ENCODE results near the gene PPP1R3E. TPM values are rescaled to one million over a fixed set of nuclear protein-coding genes. Genes with fewer than 3 reads are reported as not detected.

The PPP1R3E gene
- total and polyA plus RNA-seq, 9 donors, result 6.8 to 26.4 (median 19.2) TPM

- TF ChIP-seq POLR2A (IDR thresholded peaks at IDR 0.05) (no peak), EP300 (IDR thresholded peaks at IDR 0.05) (no peak), CTCF (IDR thresholded peaks at IDR 0.05) (no peak)
- no peaks in the 10 kb centered on the region for H3K4me1 ChIP-seq (ENCODE audit: insufficient read depth)
- intact Hi-C loops (cut with DNase I), result no loop called here
- H3K27me3 ChIP-seq, result no peaks in the 10 kb centered on the region
- H3K27ac ChIP-seq, result no peak overlapping the region
- no peaks in the 10 kb centered on the region for H3K36me3 ChIP-seq
- 45 to 62% (median 58%) methylated on average over 3 of the region's 3 CpGs for WGBS, 3 donors
- H3K4me3 ChIP-seq, result no peak overlapping the region
- no peaks in the 10 kb centered on the region for H3K9me3 ChIP-seq
- DNase-seq, result no peak
Observed at GRCh38 chr14:23252006-23252405, 50.7 kb downstream of the PPP1R3E start.

DNA sequence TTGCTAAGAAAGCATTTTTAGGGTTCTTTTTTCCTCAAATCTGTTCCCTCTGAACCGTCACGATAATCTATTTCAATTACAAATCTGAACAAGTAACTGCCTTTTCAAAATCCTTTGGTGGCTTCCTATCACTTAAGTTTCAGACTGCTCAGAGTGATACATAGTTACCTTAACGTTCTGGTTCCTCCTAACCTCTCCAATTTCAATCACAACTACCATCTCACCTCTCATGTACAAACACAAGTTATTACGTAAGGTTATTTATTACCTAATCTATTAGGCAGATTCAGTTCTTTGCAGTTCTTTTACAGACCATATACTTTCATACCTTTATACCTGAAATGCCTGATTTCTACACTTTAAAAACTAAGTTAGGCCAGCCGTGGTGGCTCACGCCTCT, 52.8 kb downstream of the PPP1R3E start:
- Histone ChIP-seq H3K4me1 (ENCODE audit: insufficient read depth) (no peaks in the 10 kb centered on the region), H3K36me3 (no peaks in the 10 kb centered on the region), H3K9me3 (no peaks in the 10 kb centered on the region), H3K27me3 (no peaks in the 10 kb centered on the region), H3K4me3 (no peak overlapping the region), H3K27ac (no peak overlapping the region)
- no peak for DNase-seq
- WGBS, 3 donors, result 77 to 88% (median 84%) methylated on average over 6 of the region's 6 CpGs
- no peak for TF ChIP-seq EP300 (IDR thresholded peaks at IDR 0.05)
- no peak for TF ChIP-seq CTCF (IDR thresholded peaks at IDR 0.05)
- no peak for TF ChIP-seq POLR2A (IDR thresholded peaks at IDR 0.05)
- intact Hi-C loops (cut with DNase I), result no loop called here

GRCh38 chr14:23248601-23249000, 54.1 kb downstream of the PPP1R3E start:
- Histone ChIP-seq H3K36me3 (no peaks in the 10 kb centered on the region), H3K4me1 (ENCODE audit: insufficient read depth) (no peaks in the 10 kb centered on the region), H3K27me3 (no peaks in the 10 kb centered on the region), H3K9me3 (no peaks in the 10 kb centered on the region), H3K27ac (no peak overlapping the region), H3K4me3 (no peak overlapping the region)
- intact Hi-C loops (cut with DNase I), result no loop called here
- no peak for TF ChIP-seq CTCF (IDR thresholded peaks at IDR 0.05)
- no peak for TF ChIP-seq EP300 (IDR thresholded peaks at IDR 0.05)
- TF ChIP-seq POLR2A (IDR thresholded peaks at IDR 0.05), result no peak
- DNase-seq, result no peak
- 87 to 91% (median 89%) methylated on average over 7 of the region's 7 CpGs for WGBS, 3 donors

Small RNA genes within 50 kb of the gene (small RNA-seq; reads per million reads assigned to genes)
- gene RNU6-1046P, result not detected

Other genes with a start within 250 kb of the PPP1R3E start
- gene CDH24, start 245.3 kb downstream of the PPP1R3E start, total RNA-seq, result 1 to 10 TPM; 1.0 to 6.6 (median 2.3) TPM
- gene CDH24, start 245.3 kb downstream of the PPP1R3E start, polyA plus RNA-seq, result 1 to 10 TPM; 2.1 to 5.5 TPM
- 100 to 1,000 TPM in 5 of 7 donors, 10 to 100 TPM in 2; 83.3 to 162 (median 135) TPM for gene ACIN1, start 207.7 kb downstream of the PPP1R3E start, total RNA-seq
- 100 to 1,000 TPM in 1 of 2 donors, 10 to 100 TPM in 1; 95.4 to 165 TPM for gene ACIN1, start 207.7 kb downstream of the PPP1R3E start, polyA plus RNA-seq
- gene C14orf119, start 207.4 kb downstream of the PPP1R3E start, total RNA-seq, result 10 to 100 TPM; 13.8 to 47.2 (median 41.5) TPM
- gene C14orf119, start 207.4 kb downstream of the PPP1R3E start, polyA plus RNA-seq, result 10 to 100 TPM; 31.4 to 55.6 TPM
- not detected for gene CIROP, start 197.9 kb downstream of the PPP1R3E start, total RNA-seq
- not detected for gene CIROP, start 197.9 kb downstream of the PPP1R3E start, polyA plus RNA-seq
- not detected for gene CEBPE, start 183.6 kb downstream of the PPP1R3E start, total RNA-seq
- gene CEBPE, start 183.6 kb downstream of the PPP1R3E start, polyA plus RNA-seq, result under 1 TPM in 1 of 2 donors, not detected in 1; 0.04 TPM
- gene SLC7A8, start 119.2 kb downstream of the PPP1R3E start, total RNA-seq, result 100 to 1,000 TPM in 3 of 7 donors, 10 to 100 TPM in 4; 51.1 to 161 (median 95.4) TPM
- 100 to 1,000 TPM in 1 of 2 donors, 10 to 100 TPM in 1; 45.9 to 104 TPM for gene SLC7A8, start 119.2 kb downstream of the PPP1R3E start, polyA plus RNA-seq
- not detected for gene RNF212B, start 64.9 kb downstream of the PPP1R3E start, total RNA-seq
- gene RNF212B, start 64.9 kb downstream of the PPP1R3E start, polyA plus RNA-seq, result not detected
- gene HOMEZ, start 16.7 kb downstream of the PPP1R3E start, total RNA-seq, result 10 to 100 TPM in 5 of 7 donors, 1 to 10 TPM in 2; 5.9 to 22.8 (median 13.4) TPM
- 10 to 100 TPM in 1 of 2 donors, 1 to 10 TPM in 1; 7.6 to 23.7 TPM for gene HOMEZ, start 16.7 kb downstream of the PPP1R3E start, polyA plus RNA-seq
- gene BCL2L2, start 4.0 kb upstream of the PPP1R3E start, total RNA-seq, result 10 to 100 TPM; 17.0 to 38.7 (median 29.1) TPM
- gene BCL2L2, start 4.0 kb upstream of the PPP1R3E start, polyA plus RNA-seq, result 10 to 100 TPM; 31.7 to 36.0 TPM
- 100 to 1,000 TPM in 5 of 7 donors, 10 to 100 TPM in 2; 37.2 to 164 (median 136) TPM for gene PABPN1, start 18.6 kb upstream of the PPP1R3E start, total RNA-seq
- gene PABPN1, start 18.6 kb upstream of the PPP1R3E start, polyA plus RNA-seq, result 100 to 1,000 TPM in 1 of 2 donors, 10 to 100 TPM in 1; 93.4 to 117 TPM
- 10 to 100 TPM; 25.0 to 48.0 (median 38.5) TPM for gene SLC22A17, start 50.0 kb upstream of the PPP1R3E start, total RNA-seq
- 10 to 100 TPM in 1 of 2 donors, 1 to 10 TPM in 1; 8.9 to 32.7 TPM for gene SLC22A17, start 50.0 kb upstream of the PPP1R3E start, polyA plus RNA-seq
- 10 to 100 TPM; 13.8 to 44.2 (median 34.6) TPM for gene EFS, start 62.3 kb upstream of the PPP1R3E start, total RNA-seq
- gene EFS, start 62.3 kb upstream of the PPP1R3E start, polyA plus RNA-seq, result 10 to 100 TPM; 10.8 to 22.2 TPM
- not detected for gene IL25, start 70.0 kb upstream of the PPP1R3E start, total RNA-seq
- gene IL25, start 70.0 kb upstream of the PPP1R3E start, polyA plus RNA-seq, result not detected
- gene CMTM5, start 74.2 kb upstream of the PPP1R3E start, total RNA-seq, result under 1 TPM in 1 of 7 donors, not detected in 6; 0.48 TPM
- 1 to 10 TPM in 1 of 2 donors, under 1 TPM in 1; 0.16 to 1.1 TPM for gene CMTM5, start 74.2 kb upstream of the PPP1R3E start, polyA plus RNA-seq
- gene MYH6, start 105.4 kb upstream of the PPP1R3E start, total RNA-seq, result 1 to 10 TPM in 1 of 7 donors, under 1 TPM in 3, not detected in 3; 0.07 to 1.1 (median 0.74) TPM
- gene MYH6, start 105.4 kb upstream of the PPP1R3E start, polyA plus RNA-seq, result under 1 TPM in 1 of 2 donors, not detected in 1; 0.31 TPM
- gene MYH7, start 132.8 kb upstream of the PPP1R3E start, total RNA-seq, result 1 to 10 TPM in 1 of 7 donors, under 1 TPM in 2, not detected in 4; 0.92 to 1.1 (median 0.96) TPM
- gene MYH7, start 132.8 kb upstream of the PPP1R3E start, polyA plus RNA-seq, result under 1 TPM in 1 of 2 donors, not detected in 1; 0.93 TPM
- 10 to 100 TPM; 32.9 to 51.6 (median 38.4) TPM for gene NGDN, start 166.8 kb upstream of the PPP1R3E start, total RNA-seq
- 10 to 100 TPM; 48.5 to 57.5 TPM for gene NGDN, start 166.8 kb upstream of the PPP1R3E start, polyA plus RNA-seq
- gene ZFHX2, start 248.9 kb upstream of the PPP1R3E start, total RNA-seq, result 1 to 10 TPM in 5 of 7 donors, under 1 TPM in 2; 0.48 to 2.3 (median 2.0) TPM
- under 1 TPM; 0.34 to 0.63 TPM for gene ZFHX2, start 248.9 kb upstream of the PPP1R3E start, polyA plus RNA-seq

All from ovary (tissue), 9 donors.